Neural cell (in vitro differentiated cells): Measurements from ENCODE around the gene DNAJC11. TPM values are rescaled to one million over a fixed set of nuclear protein-coding genes. Genes with fewer than 3 reads are reported as not detected.
"Not testable (repeated sequence)": the region's sequence is repeated elsewhere in the genome, so short reads cannot be mapped to it uniquely, and the experiment has no call there.

Source experiments
- H2AFZ ChIP-seq: fragments of 200-600, 300-800 bp; sonication (generic), shearing (Covaris generic); 2 replicates; pipeline ENCODE4 v1.6.0; 2014; ENCODE audit warnings: low read depth, mild to moderate bottlenecking, antibody characterized with exemption, low read length, moderate library complexity
- H3F3A ChIP-seq: fragments of 200-600 bp; shearing (Covaris generic); 2 replicates; pipeline ENCODE4 v1.6.1; 2016; ENCODE audit warnings: mild to moderate bottlenecking, moderate library complexity, mixed read lengths, antibody characterized with exemption, low read length; ENCODE audit not compliant: insufficient read depth, poor library complexity, severe bottlenecking
- H3K27ac ChIP-seq: fragments of 200-600, 300-800 bp; sonication (generic), shearing (Covaris generic); 2 replicates; pipeline ENCODE4 v1.5.1; 2014; ENCODE audit warnings: mild to moderate bottlenecking, low read length, moderate library complexity
- H3K27me3 ChIP-seq: fragments of 300-800, 200-600 bp; sonication (generic), shearing (Covaris generic); 2 replicates; pipeline ENCODE4 v1.6.0; 2014; ENCODE audit warnings: mild to moderate bottlenecking, low read depth, low read length, moderate library complexity; ENCODE audit not compliant: insufficient read depth
- H3K36me3 ChIP-seq: fragments of 300-800, 200-600 bp; sonication (generic), shearing (Covaris generic); 2 replicates; pipeline ENCODE4 v1.5.1; 2014; ENCODE audit warnings: mild to moderate bottlenecking, antibody characterized with exemption, low read length, moderate library complexity; ENCODE audit not compliant: insufficient read depth
- H3K4me2 ChIP-seq: fragments of 300-800, 200-600 bp; sonication (generic), shearing (Covaris generic); 2 replicates; pipeline ENCODE4 v1.6.0; 2014; ENCODE audit warnings: mild to moderate bottlenecking, low read length
- H3K4me3 ChIP-seq: fragments of 300-800, 200-600 bp; sonication (generic), shearing (Covaris generic); 2 replicates; pipeline ENCODE4 v1.5.1; 2014; ENCODE audit warnings: mild to moderate bottlenecking, low read length, moderate library complexity
- H3K79me2 ChIP-seq: fragments of 200-600 bp; shearing (Covaris generic); replicated peaks from 2 replicates; pipeline ENCODE4 v1.6.0; 2014; ENCODE audit warnings: mild to moderate bottlenecking, low read length, moderate library complexity; ENCODE audit not compliant: insufficient read depth
- H3K9ac ChIP-seq: fragments of 300-800, 200-600 bp; sonication (generic), shearing (Covaris generic); 2 replicates; pipeline ENCODE4 v1.6.1; 2016; ENCODE audit warnings: mild to moderate bottlenecking, low read length, mixed read lengths
- H3K9me2 ChIP-seq: fragments of 200-600 bp; shearing (Covaris generic); 2 replicates; pipeline ENCODE4 v1.6.1; 2016; ENCODE audit warnings: mild to moderate bottlenecking, low read length, mixed read lengths; ENCODE audit not compliant: insufficient read depth
- H3K9me3 ChIP-seq: fragments of 200-600, 300-800 bp; sonication (generic), shearing (Covaris generic); 2 replicates; pipeline ENCODE4 v1.6.1; 2016; ENCODE audit warnings: mild to moderate bottlenecking, mixed run types, low read length, moderate library complexity, mixed read lengths
- H4K20me1 ChIP-seq: fragments of 200-600 bp; shearing (Covaris generic); 2 replicates; pipeline ENCODE4 v1.6.1; 2016; ENCODE audit warnings: mild to moderate bottlenecking, mixed run types; ENCODE audit not compliant: insufficient read depth
- CTCF ChIP-seq: fragments of 450-650 bp; IDR thresholded peaks from 2 replicates; pipeline ENCODE4 v1.5.1; 2014; ENCODE audit warnings: antibody characterized with exemption, mild to moderate bottlenecking, moderate library complexity; ENCODE audit not compliant: poor library complexity, severe bottlenecking
- EP300 ChIP-seq: fragments of 450-650 bp; conservative IDR thresholded peaks from 2 replicates; pipeline ENCODE4 v1.6.1; 2014; ENCODE audit warnings: antibody characterized with exemption, mild to moderate bottlenecking, moderate library complexity; ENCODE audit not compliant: poor library complexity, severe bottlenecking
- EZH2 ChIP-seq: fragments of 200-600, 300-800 bp; shearing (Covaris generic), sonication (generic); IDR thresholded peaks from 2 replicates; pipeline ENCODE4 v1.6.1; 2014; ENCODE audit warnings: antibody characterized with exemption, low read length, borderline replicate concordance, mild to moderate bottlenecking; ENCODE audit not compliant: insufficient read depth, poor library complexity, severe bottlenecking
- MXI1 ChIP-seq: fragments of 450-650 bp; conservative IDR thresholded peaks from 2 replicates; pipeline ENCODE4 v1.6.1; 2014; ENCODE audit warnings: antibody characterized with exemption, mild to moderate bottlenecking; ENCODE audit not compliant: poor library complexity, severe bottlenecking
- POLR2AphosphoS5 ChIP-seq: IDR thresholded peaks from 2 replicates; pipeline ENCODE4 v1.6.1; 2012
- RAD21 ChIP-seq: fragments of 450-650 bp; conservative IDR thresholded peaks from 2 replicates; pipeline ENCODE4 v1.6.1; 2014; ENCODE audit warnings: antibody characterized with exemption, mild to moderate bottlenecking, moderate library complexity
- REST ChIP-seq: IDR thresholded peaks from 2 replicates; pipeline ENCODE4 v1.6.1; 2012; ENCODE audit warnings: borderline replicate concordance
- TAF1 ChIP-seq: IDR thresholded peaks from 2 replicates; pipeline ENCODE4 v1.6.1; 2012; ENCODE audit warnings: low read depth
- polyA plus RNA-seq: library from polyadenylated mRNA; depleted of rRNA; stranded (reverse); fragments of >200 nt; gene quantifications from 2 replicates; pipeline ENCODE4 v1.2.3, GENCODE V29; 2014

DNAJC11 gene
- polyA plus RNA-seq, 1 donor from 2014 or later: 28.6 TPM

GRCh38 chr1:6600410-6601048 is 101.1 kb downstream of the DNAJC11 start:
- peaks cover 21% of the 10 kb centered on the region for H3K27me3 ChIP-seq
- peak overlapping the region; percentile 66 for H3K4me2 ChIP-seq
- no peaks in the 10 kb centered on the region for H3K79me2 ChIP-seq
- TF ChIP-seq REST (no peak), EZH2 (no peak), EP300 (no peak), CTCF (no peak), MXI1 (no peak), POLR2AphosphoS5 (no peak), RAD21 (no peak), TAF1 (peak; percentile 24)
- peak overlapping the region; percentile 59 for H3K9ac ChIP-seq
- H3K4me3 ChIP-seq: peak overlapping the region; percentile 92
- no peaks in the 10 kb centered on the region for H3K9me3 ChIP-seq
- H3K27ac ChIP-seq: no peak overlapping the region
- no peaks in the 10 kb centered on the region for H3K9me2 ChIP-seq
- H3F3A ChIP-seq: no peaks in the 10 kb centered on the region
- no peak overlapping the region for H2AFZ ChIP-seq
- H4K20me1 ChIP-seq: no peaks in the 10 kb centered on the region
- H3K36me3 ChIP-seq: no peaks in the 10 kb centered on the region

- H2AFZ ChIP-seq, H3K9me2 ChIP-seq, H3K27ac ChIP-seq, H3F3A ChIP-seq, H3K9me3 ChIP-seq, H3K36me3 ChIP-seq, H4K20me1 ChIP-seq, H3K79me2 ChIP-seq, H3K4me2 ChIP-seq: not testable (repeated sequence)
- Histone ChIP-seq H3K9ac (peak overlapping the region; percentile 59), H3K27me3 (peaks cover 21% of the 10 kb centered on the region), H3K4me3 (peak overlapping the region; percentile 92)
Observed at GRCh38 chr1:6599991-6600390, 101.6 kb downstream of the DNAJC11 start.
